HK-2 (cell line): ENCODE results near the gene C2.
"Not testable (repeated sequence)": the region's sequence is repeated elsewhere in the genome, so short reads cannot be mapped to it uniquely, and the experiment has no call there.

Experiments
- DNase-seq: peaks from one replicate; pipeline ENCODE4 v3.0.0-alpha.2; 2018; ENCODE audit not compliant: unreplicated experiment

C2 gene

GRCh38 chr6:31958412-31958740, 30.9 kb downstream of the C2 start:
- DNase-seq, result no peak

GRCh38 chr6:31958741-31959739, 31.5 kb downstream of the C2 start, which contains the start of the genes NELFE and SKIC2:
NELFE (minus strand) TSS chr6:31958971; CDS start chr6:31958446, 525 bp downstream.
SKIC2 (plus strand) TSS chr6:31959175; CDS start chr6:31959193, 18 bp downstream.
- peak; percentile 98 for DNase-seq

GRCh38 chr6:31961616-31962015, 34.1 kb downstream of the C2 start:
- no peak for DNase-seq

GRCh38 chr6:31963921-31964320, 36.4 kb downstream of the C2 start:
- no peak for DNase-seq

GRCh38 chr6:31965700-31966099, 38.2 kb downstream of the C2 start:
- DNase-seq, result no peak

- DNase-seq, result no peak
These were observed 39.0 kb downstream of the C2 start for GRCh38 chr6:31966506-31966905.

GRCh38 chr6:31966997-31967925, 39.7 kb downstream of the C2 start:
- no peak for DNase-seq

GRCh38 chr6:31967926-31968320, 40.4 kb downstream of the C2 start:
- DNase-seq, result no peak

GRCh38 chr6:31968326-31968725, 40.8 kb downstream of the C2 start:
- no peak for DNase-seq

GRCh38 chr6:31968791-31969711, 41.5 kb downstream of the C2 start:
- no peak for DNase-seq

- no peak for DNase-seq
These were observed 42.4 kb downstream of the C2 start for GRCh38 chr6:31969712-31970603.

- no peak for DNase-seq
These were observed 43.2 kb downstream of the C2 start for GRCh38 chr6:31970604-31971271.

GRCh38 chr6:31971279-31971992, 43.9 kb downstream of the C2 start:
- DNase-seq, result no peak

GRCh38 chr6:31971993-31972708, 44.6 kb downstream of the C2 start, which contains the start of gene DXO:
DXO (minus strand) TSS chr6:31972138; CDS start chr6:31971675, 463 bp downstream.
- DNase-seq, result peak; percentile 95

- DNase-seq, result no peak
These were observed 45.3 kb downstream of the C2 start for GRCh38 chr6:31972709-31973350.

GRCh38 chr6:31976065-31976464, 48.5 kb downstream of the C2 start:
- DNase-seq, result not testable (repeated sequence)

- DNase-seq, result no peak
These were observed 50.4 kb downstream of the C2 start for GRCh38 chr6:31977816-31978431.
